Ascending aorta (tissue), 2 donors: ENCODE results near the gene EEF1G. TPM values are rescaled to one million over a fixed set of nuclear protein-coding genes. Genes with fewer than 3 reads are reported as not detected.

Experiments
- DNase-seq, 2 donors: peaks; one replicate each; pipeline ENCODE4 v3.0.0-alpha.2; 2019; ENCODE audit warnings: low spot score in 2 of 2
- H3K27ac ChIP-seq, 2 donors: fragments of 200-600 bp; sonication (generic); one replicate each; pipeline ENCODE4 v1.5.1; 2016 to 2017; ENCODE audit warnings: mild to moderate bottlenecking in 1 of 2
- H3K27me3 ChIP-seq: fragments of 200-600 bp; sonication (generic); one replicate; pipeline ENCODE4 v1.5.1; 2017
- H3K36me3 ChIP-seq, 2 donors: fragments of 200-600 bp; sonication (generic); one replicate each; pipeline ENCODE4 v1.5.1; 2016
- H3K4me1 ChIP-seq, 2 donors: fragments of 200-600 bp; sonication (generic); one replicate each; pipeline ENCODE4 v1.5.1; 2016 to 2017; ENCODE audit warnings: mild to moderate bottlenecking in 1 of 2
- H3K4me3 ChIP-seq, 2 donors: fragments of 200-600 bp; sonication (generic); one replicate each; pipeline ENCODE4 v1.5.1; 2016 to 2017; ENCODE audit warnings: mild to moderate bottlenecking in 1 of 2
- H3K9me3 ChIP-seq, 2 donors: fragments of 200-600 bp; sonication (generic); one replicate each; pipeline ENCODE4 v1.5.1; 2016
- intact Hi-C: fragments of 100-400 bp; cut with DNase I; formaldehyde crosslinking; loops from one replicate; pipeline ENCODE4 v1.15.1; 2023
- total RNA-seq: library from RNA; depleted of rRNA; stranded (reverse); fragments of >200 nt; gene quantifications from one replicate; pipeline ENCODE4 v1.1.0, GENCODE V29; 2016
- TF ChIP-seq, protein P1 (sequence below), 3 experiments: fragments of 200-600 bp in 2 of 3; fragments of 450-650 bp in 1 of 3; sonication (generic) in 2 of 3; IDR thresholded peaks; one replicate each; pipeline ENCODE4 v1.5.1; 2016 to 2019; ENCODE audit warnings: antibody characterized with exemption in 3 of 3, mild to moderate bottlenecking in 1 of 3, moderate library complexity in 1 of 3

The EEF1G gene
- total RNA-seq, 1 donor from 2014 or later: 1,083 TPM

GRCh38 chr11:62601372-62602140 lies 27.9 kb upstream of the EEF1G start, which contains the start of gene MTA2:
Gene MTA2, minus strand, starts transcription at chr11:62601865. Its CDS starts 415 bp downstream, at chr11:62601450.
- peak within 1 kb of the TSS; percentile 96 to 97 for H3K27ac ChIP-seq
- peaks cover 8 to 20% of the 10 kb centered on the region in 2 donors for H3K4me1 ChIP-seq
- no peaks in the 10 kb centered on the region for H3K9me3 ChIP-seq
- intact Hi-C loops: loop anchor here (1.0 to 5.0 kb wide), 4 partner anchors 11 to 107 kb away; partner anchors contain the start of genes EML3, GANAB and UBXN1
- TF ChIP-seq, protein P1, sequence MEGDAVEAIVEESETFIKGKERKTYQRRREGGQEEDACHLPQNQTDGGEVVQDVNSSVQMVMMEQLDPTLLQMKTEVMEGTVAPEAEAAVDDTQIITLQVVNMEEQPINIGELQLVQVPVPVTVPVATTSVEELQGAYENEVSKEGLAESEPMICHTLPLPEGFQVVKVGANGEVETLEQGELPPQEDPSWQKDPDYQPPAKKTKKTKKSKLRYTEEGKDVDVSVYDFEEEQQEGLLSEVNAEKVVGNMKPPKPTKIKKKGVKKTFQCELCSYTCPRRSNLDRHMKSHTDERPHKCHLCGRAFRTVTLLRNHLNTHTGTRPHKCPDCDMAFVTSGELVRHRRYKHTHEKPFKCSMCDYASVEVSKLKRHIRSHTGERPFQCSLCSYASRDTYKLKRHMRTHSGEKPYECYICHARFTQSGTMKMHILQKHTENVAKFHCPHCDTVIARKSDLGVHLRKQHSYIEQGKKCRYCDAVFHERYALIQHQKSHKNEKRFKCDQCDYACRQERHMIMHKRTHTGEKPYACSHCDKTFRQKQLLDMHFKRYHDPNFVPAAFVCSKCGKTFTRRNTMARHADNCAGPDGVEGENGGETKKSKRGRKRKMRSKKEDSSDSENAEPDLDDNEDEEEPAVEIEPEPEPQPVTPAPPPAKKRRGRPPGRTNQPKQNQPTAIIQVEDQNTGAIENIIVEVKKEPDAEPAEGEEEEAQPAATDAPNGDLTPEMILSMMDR (IDR thresholded peaks at IDR 0.05): no peak
- H3K36me3 ChIP-seq: peaks cover 25 to 40% of the 10 kb centered on the region in 2 donors
- H3K4me3 ChIP-seq: peak within 1 kb of the TSS; percentile 87 to 98
- peak; percentile 89 to 98 for DNase-seq
- H3K27me3 ChIP-seq: no peaks in the 10 kb centered on the region

- Histone ChIP-seq H3K27me3 (no peaks in the 10 kb centered on the region), H3K27ac (peak overlapping the region; percentile 96 to 97), H3K4me3 (peak overlapping the region; percentile 87 to 98), H3K9me3 (no peaks in the 10 kb centered on the region), H3K4me1 (peaks cover 8 to 20% of the 10 kb centered on the region in 2 donors), H3K36me3 (peaks cover 30 to 41% of the 10 kb centered on the region in 2 donors)
- peak in 1 of 2 donors; percentile 79 for DNase-seq
- TF ChIP-seq, protein P1 (IDR thresholded peaks at IDR 0.05): no peak
- intact Hi-C loops: loop anchor here (5.0 kb wide), 2 partner anchors 46 to 76 kb away; partner anchors contain the start of genes GANAB and UBXN1
Measured at GRCh38 chr11:62601122-62601371, 27.4 kb upstream of the EEF1G start.

DNA sequence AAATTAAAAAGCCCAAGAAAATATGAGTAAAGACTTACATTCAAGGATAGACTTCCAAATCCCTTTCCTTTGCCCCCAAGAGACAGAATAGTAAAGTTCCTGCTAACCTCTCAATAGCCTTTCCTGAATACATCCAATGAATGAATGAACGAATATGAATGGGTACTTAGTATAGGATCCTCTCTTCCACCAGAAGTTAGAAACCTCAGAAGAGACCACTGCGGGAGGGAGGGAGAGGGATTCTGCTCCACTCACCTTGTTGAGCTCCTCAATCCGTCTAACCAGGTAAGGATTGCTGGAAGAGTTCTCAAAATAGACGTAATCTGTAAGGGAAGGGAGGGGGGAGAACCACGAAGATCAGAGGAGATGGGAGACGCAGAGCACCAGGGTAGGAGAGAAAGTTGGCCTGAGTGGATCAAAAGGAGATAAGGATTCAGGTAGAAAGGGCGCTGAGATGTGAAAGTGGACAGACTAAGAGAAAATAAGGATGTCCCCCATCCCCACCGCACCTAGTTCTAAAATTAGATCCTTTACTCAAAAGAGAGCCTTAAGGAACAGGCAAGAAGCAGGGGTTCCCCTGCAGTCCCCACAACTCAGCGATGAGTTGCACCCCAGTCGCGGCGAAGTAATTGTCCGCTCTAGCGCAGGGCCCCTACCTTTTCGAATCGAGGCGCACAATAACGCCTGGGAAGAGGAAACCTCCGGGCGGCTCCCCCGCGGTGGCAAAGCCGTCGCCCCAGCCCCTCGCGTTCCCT lies 26.9 kb upstream of the EEF1G start:
- Histone ChIP-seq H3K27ac (peak overlapping the region; percentile 96 to 97), H3K4me1 (peaks cover 8 to 20% of the 10 kb centered on the region in 2 donors), H3K36me3 (peaks cover 30 to 41% of the 10 kb centered on the region in 2 donors), H3K9me3 (no peaks in the 10 kb centered on the region), H3K27me3 (no peaks in the 10 kb centered on the region), H3K4me3 (peak overlapping the region; percentile 87 to 98)
- intact Hi-C loops: loop anchor here (5.0 kb wide), 2 partner anchors 47 to 77 kb away; partner anchors contain the start of genes GANAB and UBXN1
- TF ChIP-seq, protein P1 (IDR thresholded peaks at IDR 0.05): no peak
- DNase-seq: no peak

DNA sequence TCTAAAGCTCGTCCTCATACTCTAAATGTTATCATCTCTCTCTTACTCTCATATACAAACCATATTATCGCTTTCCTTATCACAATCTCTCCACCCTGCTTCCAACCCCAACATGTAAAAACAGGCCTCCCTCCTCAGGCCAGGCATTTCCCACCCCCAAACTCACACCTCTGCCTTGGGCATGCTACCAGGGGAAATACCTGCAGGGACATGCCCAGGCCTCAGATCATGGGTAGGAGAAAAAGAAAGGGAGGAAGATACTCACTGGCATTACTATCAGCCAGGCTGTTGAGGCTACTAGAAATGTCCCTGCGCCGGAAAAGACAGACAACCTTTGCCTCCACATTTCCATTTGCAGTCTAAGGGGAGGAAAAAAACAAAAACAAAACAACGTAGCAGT lies 26.2 kb upstream of the EEF1G start:
- intact Hi-C loops: loop anchor here (1.0 to 5.0 kb wide), 4 partner anchors 9 to 77 kb away; partner anchors contain the start of genes B3GAT3, GANAB, TUT1 and UBXN1
- DNase-seq: no peak
- H3K9me3 ChIP-seq: no peaks in the 10 kb centered on the region
- peaks cover 8 to 20% of the 10 kb centered on the region in 2 donors for H3K4me1 ChIP-seq
- TF ChIP-seq, protein P1 (IDR thresholded peaks at IDR 0.05): no peak
- H3K27ac ChIP-seq: peak overlapping the region; percentile 96 to 97
- H3K36me3 ChIP-seq: peaks cover 36 to 44% of the 10 kb centered on the region in 2 donors
- peak overlapping the region; percentile 87 to 98 for H3K4me3 ChIP-seq
- H3K27me3 ChIP-seq: no peaks in the 10 kb centered on the region

- intact Hi-C loops: loop anchor here (1.0 to 2.0 kb wide), 2 partner anchors 8 to 22 kb away; partner anchors contain the start of genes B3GAT3 and TUT1
- peaks cover 43 to 50% of the 10 kb centered on the region in 2 donors for H3K36me3 ChIP-seq
- H3K27ac ChIP-seq: peak overlapping the region; percentile 96 to 97
- no peaks in the 10 kb centered on the region for H3K27me3 ChIP-seq
- DNase-seq: peak; percentile 95 to 98
- H3K4me1 ChIP-seq: peaks cover 8 to 20% of the 10 kb centered on the region in 2 donors
- no peaks in the 10 kb centered on the region for H3K9me3 ChIP-seq
- H3K4me3 ChIP-seq: peak overlapping the region; percentile 87 to 98
- TF ChIP-seq, protein P1 (IDR thresholded peaks at IDR 0.05): no peak
Measured at GRCh38 chr11:62599069-62599696, 25.5 kb upstream of the EEF1G start.
